Stimulated activated CD4-positive, alpha-beta T cell treated with anti-CD3 and anti-CD28 coated beads, Interleukin-12 subunit alpha, Interleukin-12 subunit beta, amount 100 ng/mL, for 4 hours (primary cell): ENCODE data around the gene PTPRD.
"Not testable (repeated sequence)": the region's sequence is repeated elsewhere in the genome, so short reads cannot be mapped to it uniquely, and the experiment has no call there.

Experiments
- DNase-seq: peaks from one replicate; pipeline ENCODE4 v3.0.0-alpha.2; 2020

PTPRD gene

DNA sequence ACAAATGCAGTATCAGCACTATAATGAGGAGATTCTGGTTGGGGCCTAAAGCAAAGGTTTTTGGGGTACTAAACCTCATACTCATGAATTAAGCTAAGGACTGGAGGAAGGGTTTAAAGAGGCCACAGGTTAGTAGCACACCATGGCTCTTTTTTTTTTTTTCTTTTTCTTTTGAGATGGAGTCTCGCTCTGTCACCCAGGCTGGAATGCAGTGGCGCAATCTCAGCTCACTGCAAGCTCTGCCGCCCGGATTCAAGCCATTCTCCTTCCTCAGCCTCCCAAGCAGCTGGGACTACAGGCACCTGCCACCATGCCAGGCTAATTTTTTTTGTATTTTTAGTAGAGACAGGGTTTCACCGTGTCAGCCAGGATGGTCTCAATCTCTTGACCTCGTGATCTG lies 1515.5 kb downstream of the PTPRD start:
- DNase-seq = not testable (repeated sequence)

DNA sequence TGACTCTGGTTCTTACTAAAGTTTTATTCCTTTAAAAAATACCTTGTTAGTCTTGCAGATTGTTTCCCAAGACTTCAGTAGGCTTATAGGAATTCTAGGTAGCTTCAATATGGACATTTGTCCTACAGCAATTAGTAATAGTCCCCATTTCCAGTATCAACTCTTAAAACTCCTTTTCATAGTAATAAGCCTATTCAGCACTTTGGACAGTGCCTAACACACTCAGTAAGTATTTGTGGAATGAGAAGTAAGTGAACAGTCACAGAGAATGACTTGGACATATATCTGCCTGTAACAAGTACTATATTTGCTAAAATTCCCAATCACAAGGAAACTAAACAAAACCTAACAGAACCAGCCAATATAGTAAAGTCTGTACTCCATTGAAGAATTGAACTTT lies 1521.4 kb downstream of the PTPRD start:
- no peak for DNase-seq

DNA sequence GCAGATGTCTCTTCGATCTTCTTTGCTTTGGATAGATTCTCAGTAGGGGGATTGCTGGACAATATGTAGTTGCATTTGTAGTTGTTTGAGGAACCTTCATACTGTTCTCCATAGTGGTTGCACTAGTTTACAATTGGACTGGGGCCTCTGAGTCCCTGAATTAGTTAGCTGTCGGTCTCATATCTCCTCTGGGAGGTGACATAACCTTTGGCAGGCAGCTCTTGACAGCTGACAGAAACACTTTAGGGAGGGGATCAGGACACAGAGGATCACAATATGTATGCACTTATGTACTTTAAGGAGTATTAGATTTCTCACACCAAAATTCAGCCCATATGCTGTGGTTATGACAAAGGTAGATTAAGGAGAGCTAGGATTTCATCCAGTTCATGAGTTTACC lies 1533.3 kb downstream of the PTPRD start:
- DNase-seq = no peak

DNA sequence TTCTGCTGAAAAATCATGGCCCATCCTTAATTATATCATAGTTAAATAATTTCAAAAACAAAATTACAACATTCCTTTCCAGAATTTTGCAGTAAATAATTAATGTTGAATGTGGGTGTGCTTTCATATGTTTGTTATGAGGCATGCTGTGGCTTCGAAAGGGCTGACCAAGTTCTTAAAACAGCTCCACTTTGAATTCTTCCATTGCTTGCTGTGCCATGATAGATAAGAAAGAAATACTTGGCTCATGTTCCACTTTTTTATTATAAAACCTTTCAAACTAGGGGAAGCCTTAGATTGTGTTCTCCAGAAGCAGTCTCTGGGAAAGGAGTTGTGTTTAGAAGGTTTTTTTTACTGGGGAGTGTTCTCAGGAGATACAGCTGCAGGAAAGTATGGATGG lies 1534.5 kb downstream of the PTPRD start:
- DNase-seq = no peak

DNA sequence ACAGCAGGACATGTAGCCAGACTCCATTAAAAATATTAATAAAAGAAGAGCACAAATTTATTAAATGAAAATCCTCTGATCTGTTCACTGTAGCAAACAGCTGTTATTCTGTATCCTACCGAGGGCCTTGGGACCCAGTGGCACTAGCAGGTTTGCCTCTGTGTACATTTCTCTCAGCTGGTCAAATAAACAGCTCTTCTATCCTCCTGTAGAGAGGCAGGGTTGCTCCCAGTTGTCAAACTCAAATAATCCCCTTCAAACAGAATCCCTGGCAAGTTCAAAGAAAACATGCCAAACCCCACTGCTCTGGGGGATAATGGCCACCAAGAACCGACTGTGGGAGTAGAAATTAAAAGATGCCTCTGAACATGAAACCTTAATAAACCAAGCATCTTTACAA lies 1551.2 kb downstream of the PTPRD start:
- no peak for DNase-seq

DNA sequence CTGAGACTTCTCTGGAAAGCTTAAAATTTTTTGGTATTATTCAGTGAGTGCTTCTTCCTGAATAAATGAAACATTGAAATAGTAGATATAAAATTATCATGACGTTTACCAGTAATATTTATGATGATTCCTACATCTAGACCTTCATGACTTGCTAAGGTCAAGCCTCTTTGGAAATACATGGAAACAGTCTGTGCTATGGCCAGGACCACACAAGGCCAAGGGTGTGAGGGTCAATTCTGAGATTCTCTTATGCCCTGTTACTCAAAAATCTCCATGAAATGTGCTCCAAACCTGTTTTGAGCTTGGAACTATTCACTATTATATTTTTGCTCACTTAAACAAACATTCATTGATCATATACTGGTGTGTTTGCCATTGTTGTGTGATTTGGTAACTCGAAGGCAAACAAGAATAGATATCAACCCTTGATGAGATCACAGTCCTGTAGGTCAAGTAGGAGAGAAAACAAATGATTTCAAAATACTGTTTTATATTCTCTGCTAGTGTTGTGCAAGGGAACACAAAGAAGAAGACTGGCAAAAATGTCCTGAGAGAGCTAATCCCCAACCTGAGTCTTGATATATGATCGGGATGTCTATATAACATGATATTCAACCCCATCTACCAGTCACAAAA lies 1558.3 kb downstream of the PTPRD start:
- no peak for DNase-seq

GRCh38 chr9:9045572-9045971 lies 1567.2 kb downstream of the PTPRD start:
- no peak for DNase-seq

DNA sequence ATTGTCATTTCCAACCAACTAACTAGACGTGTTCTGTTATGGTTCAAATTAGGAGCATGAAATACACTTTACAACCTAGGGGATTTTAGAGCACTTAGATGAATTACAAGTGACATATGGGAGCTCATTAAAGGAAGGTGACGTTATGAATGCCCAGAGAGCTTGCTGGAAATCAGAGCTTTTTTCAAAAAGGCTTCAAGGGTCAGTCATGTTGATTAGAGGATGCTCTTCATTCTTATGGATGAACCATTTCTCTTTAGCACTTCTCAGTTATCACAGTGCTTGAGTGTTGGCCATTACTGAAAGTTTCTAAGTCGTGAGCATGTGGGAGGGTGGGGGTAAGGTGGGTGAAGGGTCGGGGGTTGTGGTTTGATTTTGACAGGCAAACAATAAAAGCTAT lies 1567.7 kb downstream of the PTPRD start:
- no peak for DNase-seq

DNA sequence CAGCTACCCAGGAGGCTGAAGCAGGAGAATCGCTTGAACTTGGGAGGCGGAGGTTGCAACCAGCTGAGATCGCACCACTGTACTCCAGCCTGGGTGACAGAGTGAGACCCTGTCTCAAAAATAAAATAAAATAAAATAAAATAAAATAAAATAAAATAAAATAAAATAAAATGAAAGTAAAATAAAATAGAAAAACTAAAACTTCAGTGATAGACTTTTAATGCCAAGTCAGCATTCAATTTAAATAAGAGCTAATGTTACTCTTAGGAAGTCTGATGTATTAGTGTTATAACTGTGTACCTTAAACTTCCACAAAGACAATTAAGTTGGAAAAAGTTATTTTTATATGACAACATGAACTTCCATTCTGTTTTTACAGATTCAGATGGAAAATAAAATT lies 1569.0 kb downstream of the PTPRD start:
- DNase-seq = not testable (repeated sequence)

GRCh38 chr9:9041756-9042155 lies 1571.0 kb downstream of the PTPRD start:
- DNase-seq = no peak

DNA sequence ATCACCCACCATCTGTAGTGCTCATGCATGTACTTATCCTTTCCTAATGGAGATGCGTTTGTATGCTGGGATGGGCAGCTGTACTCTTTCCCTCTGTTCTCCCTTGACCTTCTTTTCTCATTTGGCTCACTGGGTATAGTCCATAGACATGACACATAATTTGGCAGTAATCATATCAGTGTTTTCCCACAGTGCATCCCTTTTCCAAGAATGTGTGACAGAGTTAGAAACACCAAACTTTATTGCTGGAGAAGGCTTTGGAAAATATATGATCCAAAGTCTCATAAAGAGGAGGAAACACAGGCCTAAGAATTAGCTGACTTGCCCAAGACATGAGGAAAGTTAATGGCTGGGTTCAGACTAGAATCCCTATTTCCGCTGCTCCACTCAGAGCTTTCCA lies 1579.8 kb downstream of the PTPRD start:
- no peak for DNase-seq

GRCh38 chr9:9016597-9016996 lies 1596.2 kb downstream of the PTPRD start:
- DNase-seq = no peak

DNA sequence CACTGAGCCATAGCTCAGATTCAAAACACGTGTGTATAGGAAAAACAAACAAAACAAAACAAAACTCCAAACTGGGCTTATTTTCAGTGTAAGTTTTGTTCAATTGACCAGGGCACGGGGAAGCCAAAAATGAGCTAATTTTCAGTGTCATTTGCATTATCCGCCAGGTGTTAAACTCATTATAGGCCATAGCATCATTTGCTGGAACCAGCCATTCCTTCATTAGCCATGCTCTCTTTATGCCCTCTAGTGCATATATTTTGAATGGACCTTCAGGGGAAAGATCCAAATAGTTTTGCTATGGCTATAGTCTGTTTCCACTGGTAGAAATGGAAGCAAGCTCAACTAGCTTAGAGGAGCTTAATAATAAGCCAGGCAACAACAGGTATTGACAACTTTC lies 1608.0 kb downstream of the PTPRD start:
- no peak for DNase-seq

DNA sequence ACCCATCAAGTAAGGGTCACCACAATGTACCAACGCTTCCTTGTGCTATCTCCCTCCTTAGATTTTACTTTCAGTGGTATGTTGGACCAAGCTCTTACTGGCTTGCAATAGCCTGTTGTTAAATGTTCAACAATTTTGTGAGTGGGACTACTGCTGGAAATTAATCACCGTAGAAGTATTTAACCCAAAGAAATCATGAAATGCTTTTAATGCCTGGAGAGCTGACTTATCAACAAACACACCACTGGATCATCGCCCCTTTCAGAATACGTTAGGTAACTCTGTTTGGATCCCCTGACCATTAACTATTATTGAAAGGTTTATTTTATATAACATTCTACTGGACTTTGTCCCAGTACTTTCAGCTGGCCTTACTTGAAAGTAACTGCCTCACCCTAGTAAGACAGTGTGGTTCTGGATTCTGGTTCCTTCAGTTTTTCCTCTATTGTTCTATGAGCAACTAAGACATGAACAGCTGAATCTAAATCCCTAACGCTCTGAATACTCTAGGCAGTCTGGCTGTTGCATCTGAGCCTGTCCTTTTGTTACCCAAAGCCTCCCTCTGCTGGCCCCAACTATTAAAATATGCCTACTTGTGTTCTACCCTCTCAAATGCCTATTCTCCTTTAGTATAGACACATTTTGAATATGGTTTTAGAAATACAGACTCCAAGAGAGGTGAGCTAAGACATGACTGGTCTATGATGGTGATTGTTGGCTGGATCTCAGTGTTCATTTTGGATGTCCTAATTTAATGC lies 1609.8 kb downstream of the PTPRD start:
- no peak for DNase-seq

- DNase-seq = no peak
Measured at GRCh38 chr9:8980496-8981013, 1632.2 kb downstream of the PTPRD start.

GRCh38 chr9:8978334-8978733 lies 1634.5 kb downstream of the PTPRD start:
- DNase-seq = no peak

DNA sequence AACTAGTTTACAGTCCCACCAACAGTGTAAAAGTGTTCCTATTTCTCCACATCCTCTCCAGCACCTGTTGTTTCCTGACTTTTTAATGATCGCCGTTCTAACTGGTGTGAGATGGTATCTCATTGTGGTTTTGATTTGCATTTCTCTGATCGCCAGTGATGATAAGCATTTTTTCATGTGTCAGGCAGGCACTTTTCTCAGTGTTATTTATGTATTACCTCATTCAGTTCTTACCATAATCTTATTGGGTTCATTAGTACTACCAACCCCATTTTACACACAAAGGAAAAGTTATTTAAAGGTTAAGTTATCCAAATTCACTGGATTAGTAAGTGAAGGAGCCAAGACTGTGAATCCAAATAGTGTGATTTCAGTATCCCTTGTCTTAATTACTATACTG lies 1644.5 kb downstream of the PTPRD start:
- DNase-seq = not testable (repeated sequence)

DNA sequence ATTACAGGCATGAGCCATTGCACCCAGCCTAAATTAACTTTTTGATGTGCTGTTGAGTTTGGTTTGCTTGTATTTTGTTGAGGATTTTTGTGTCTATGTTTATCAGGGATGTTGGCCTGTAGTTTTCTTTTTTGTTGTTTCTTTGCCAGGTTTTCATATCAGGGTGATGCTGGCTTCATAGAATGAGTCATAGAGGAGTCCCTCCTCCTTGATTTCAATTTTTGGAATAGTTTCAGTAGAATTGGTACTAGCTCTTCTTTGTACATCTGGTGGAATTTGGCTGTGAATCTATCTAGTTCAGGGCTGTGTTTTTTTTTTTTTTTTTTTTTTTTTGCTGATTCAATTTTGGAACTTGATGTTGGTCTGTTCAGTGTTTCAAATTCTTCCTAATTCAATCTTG lies 1648.9 kb downstream of the PTPRD start:
- no peak for DNase-seq

- DNase-seq = no peak
Measured at GRCh38 chr9:8962084-8962483, 1650.7 kb downstream of the PTPRD start.

DNA sequence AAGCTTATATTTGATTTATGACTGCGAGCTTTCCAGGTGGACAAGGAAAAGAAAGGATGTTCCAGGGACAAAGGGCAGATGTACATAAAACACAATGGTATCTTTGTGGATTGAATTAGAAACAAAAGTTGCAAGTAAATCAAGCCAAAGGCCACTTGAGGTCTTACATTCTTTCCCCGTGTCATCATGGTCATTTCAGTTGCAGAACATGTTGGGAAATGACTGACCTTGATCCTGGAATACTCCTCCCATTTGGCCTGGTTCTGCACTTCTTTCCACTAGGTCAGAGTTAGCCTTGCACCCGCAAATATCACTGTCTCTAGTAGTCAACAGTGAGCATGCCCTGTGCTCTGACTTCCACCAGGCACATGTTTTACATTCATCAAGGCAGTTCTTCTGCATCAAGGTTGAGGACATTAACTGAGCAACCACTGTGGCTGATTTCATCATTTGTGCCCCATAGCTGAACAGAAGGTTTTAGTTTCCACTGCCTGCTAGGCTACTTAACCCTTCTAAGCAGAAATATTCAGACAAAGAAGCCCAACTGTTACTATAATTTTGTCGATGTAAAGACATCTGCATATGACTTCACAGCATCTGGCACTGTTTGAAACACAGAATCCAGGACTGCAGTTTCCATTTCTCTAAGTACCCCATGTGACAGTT lies 1651.5 kb downstream of the PTPRD start:
- DNase-seq = no peak

DNA sequence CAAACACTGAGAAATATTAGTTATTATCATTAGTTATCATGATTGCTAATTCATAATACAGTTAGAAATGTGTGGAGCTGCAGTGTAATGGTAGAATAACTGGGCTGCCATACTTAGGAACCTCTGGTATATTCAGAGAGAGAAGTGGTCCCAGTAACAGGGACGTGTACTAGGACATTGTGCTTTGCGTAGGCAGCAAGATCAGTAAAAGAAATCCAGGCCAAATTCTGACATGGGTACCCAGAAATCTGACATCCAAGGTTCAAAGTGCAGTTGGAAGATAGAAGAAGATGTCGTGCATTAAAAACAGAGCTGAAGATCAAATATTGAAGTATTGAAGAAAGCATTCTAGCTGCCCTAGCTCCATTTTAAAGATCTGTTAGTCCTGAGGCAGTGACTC lies 1652.5 kb downstream of the PTPRD start:
- DNase-seq = no peak

DNA sequence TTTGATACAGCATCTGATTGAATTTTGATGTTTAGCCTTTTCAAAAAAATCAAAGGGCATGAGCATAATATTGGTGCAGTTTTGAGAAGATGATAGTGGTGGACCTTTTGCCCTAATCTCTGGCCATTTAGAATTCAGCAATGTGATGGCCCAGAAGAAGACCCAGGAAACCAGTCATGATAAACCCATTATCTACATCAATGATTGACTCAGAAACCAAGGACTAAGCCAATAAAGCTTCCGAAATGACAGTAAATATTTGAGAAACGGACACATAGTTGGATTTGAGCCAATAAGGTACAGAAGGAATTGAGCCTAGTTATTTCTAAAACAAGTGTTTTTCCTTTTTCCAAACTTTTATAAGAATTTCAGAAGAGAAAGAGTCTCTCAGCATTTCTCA lies 1654.4 kb downstream of the PTPRD start:
- no peak for DNase-seq

- DNase-seq = no peak
Measured at GRCh38 chr9:8955315-8955714, 1657.5 kb downstream of the PTPRD start.

DNA sequence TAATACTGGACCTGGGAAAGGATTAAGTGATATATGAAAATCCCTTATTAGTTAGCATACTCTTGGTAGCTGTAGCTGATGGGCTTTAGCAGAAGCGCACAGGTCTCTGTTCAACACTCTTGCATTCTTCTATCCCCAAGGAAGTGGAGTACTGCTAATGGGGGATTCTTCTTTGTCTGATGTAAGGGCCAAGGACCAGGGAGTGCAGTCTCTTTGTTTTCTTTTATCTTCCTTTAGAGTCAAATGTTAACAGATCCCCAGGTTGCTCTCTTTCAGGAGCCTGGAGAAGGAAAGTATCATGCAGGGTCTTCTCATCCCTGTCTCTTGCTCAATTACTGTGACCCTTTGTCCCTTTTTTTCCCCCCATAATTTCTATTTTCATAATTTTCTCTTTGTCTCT lies 1666.3 kb downstream of the PTPRD start:
- DNase-seq = no peak
